ENCODE results near the gene DUSP18.

- TF ChIP-seq ZNF10 (CRISPR knock-in tag; IDR thresholded peaks at IDR 0.05; ENCODE audit: borderline replicate concordance, low read depth), result no peak
- TF ChIP-seq SRSF9 (IDR thresholded peaks at IDR 0.05; ENCODE audit: borderline replicate concordance, insufficient read depth, low read depth, low read length, poor library complexity, severe bottlenecking), result no peak
- TF ChIP-seq SOX13 (IDR thresholded peaks at IDR 0.05), result no peak
- TF ChIP-seq SOX13 (CRISPR knock-in tag; conservative IDR thresholded peaks at IDR 0.05 in 1 of 2, IDR thresholded peaks at IDR 0.05 in 1 of 2), result no peak
- no peak for TF ChIP-seq CREM (IDR thresholded peaks at IDR 0.05)
- no peak for TF ChIP-seq CREM (CRISPR knock-in tag; IDR thresholded peaks at IDR 0.05)
- TF ChIP-seq, protein P1, sequence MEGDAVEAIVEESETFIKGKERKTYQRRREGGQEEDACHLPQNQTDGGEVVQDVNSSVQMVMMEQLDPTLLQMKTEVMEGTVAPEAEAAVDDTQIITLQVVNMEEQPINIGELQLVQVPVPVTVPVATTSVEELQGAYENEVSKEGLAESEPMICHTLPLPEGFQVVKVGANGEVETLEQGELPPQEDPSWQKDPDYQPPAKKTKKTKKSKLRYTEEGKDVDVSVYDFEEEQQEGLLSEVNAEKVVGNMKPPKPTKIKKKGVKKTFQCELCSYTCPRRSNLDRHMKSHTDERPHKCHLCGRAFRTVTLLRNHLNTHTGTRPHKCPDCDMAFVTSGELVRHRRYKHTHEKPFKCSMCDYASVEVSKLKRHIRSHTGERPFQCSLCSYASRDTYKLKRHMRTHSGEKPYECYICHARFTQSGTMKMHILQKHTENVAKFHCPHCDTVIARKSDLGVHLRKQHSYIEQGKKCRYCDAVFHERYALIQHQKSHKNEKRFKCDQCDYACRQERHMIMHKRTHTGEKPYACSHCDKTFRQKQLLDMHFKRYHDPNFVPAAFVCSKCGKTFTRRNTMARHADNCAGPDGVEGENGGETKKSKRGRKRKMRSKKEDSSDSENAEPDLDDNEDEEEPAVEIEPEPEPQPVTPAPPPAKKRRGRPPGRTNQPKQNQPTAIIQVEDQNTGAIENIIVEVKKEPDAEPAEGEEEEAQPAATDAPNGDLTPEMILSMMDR (CRISPR knock-in tag; IDR thresholded peaks at IDR 0.05), result no peak
- no peak for TF ChIP-seq EZH2 (conservative IDR thresholded peaks at IDR 0.05; ENCODE audit: low read depth, low read length)
- TF ChIP-seq PTBP1 (IDR thresholded peaks at IDR 0.05; ENCODE audit: low read depth, low read length, poor library complexity, severe bottlenecking), result no peak
- no peak for TF ChIP-seq EP300 (IDR thresholded peaks at IDR 0.05; ENCODE audit: low read depth in 2 of 2, low read length in 2 of 2)
- no peak for TF ChIP-seq EP300 (CRISPR knock-in tag; IDR thresholded peaks at IDR 0.05; ENCODE audit: borderline replicate concordance)
- no peak for TF ChIP-seq NR2F1 (CRISPR knock-in tag; IDR thresholded peaks at IDR 0.05)
- no peak for TF ChIP-seq JUN (CRISPR knock-in tag; IDR thresholded peaks at IDR 0.05)
- TF ChIP-seq ZNF577 (CRISPR knock-in tag; IDR thresholded peaks at IDR 0.05; ENCODE audit: borderline replicate concordance, low read depth), result no peak
- TF ChIP-seq GTF3A (CRISPR knock-in tag; conservative IDR thresholded peaks at IDR 0.05), result no peak
- TF ChIP-seq SOX6 (IDR thresholded peaks at IDR 0.05), result no peak
- no peak for TF ChIP-seq SOX6 (CRISPR knock-in tag; IDR thresholded peaks at IDR 0.05)
- no peak for TF ChIP-seq U2AF2 (IDR thresholded peaks at IDR 0.05; ENCODE audit: low read depth, low read length)
These were observed 26.7 kb downstream of the DUSP18 start for GRCh38 chr22:30640839-30641430.
